HG03175 (cell line): ENCODE data around the gene MISP3.

Source experiments
- ATAC-seq: cut with Tn5 transposase; IDR thresholded peaks from one replicate; pipeline ENCODE4 v1.9.1; 2021; ENCODE audit warnings: mild to moderate bottlenecking, moderate library complexity; ENCODE audit not compliant: unreplicated experiment

Gene MISP3

DNA sequence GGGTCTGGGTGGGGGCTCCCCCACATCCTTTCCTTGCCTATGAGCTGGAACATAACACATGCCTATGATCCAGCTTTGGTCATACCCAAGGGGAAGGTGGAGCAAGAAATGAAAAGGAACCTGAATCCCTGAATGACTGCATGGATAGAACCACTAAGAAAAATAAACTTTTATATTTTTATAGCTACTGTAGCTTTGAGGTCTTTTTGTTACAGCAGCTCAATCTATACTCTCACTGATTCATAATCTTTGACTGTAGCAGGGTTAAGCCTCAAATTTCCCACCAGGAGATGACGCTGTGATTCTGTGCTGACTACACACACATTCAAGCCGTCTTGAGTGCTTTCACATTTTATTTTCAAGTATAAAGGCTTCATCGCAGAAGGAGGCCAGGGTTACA, 19.6 kb upstream of the MISP3 start:
- ATAC-seq: no peak

DNA sequence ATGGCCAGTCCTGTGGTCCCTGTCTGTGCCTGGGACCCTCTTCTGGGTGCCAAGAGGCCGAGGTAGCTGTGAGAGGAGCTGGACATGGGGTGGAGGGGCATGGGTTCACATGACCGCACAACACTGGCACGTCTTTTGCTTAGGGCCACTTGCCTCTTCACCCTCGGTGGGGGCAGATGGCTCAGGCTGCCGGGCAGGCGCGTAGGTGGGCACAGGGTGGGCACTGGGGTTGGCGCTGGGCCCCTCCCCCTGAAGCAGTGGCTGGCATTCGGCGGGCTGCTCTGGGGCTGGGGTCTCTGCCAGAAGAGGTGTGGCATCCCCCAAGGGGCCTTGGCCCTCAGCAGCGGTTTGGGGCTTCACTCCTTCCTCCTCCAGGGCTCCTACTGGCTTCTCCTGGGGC, 19.1 kb upstream of the MISP3 start:
- ATAC-seq: no peak

DNA sequence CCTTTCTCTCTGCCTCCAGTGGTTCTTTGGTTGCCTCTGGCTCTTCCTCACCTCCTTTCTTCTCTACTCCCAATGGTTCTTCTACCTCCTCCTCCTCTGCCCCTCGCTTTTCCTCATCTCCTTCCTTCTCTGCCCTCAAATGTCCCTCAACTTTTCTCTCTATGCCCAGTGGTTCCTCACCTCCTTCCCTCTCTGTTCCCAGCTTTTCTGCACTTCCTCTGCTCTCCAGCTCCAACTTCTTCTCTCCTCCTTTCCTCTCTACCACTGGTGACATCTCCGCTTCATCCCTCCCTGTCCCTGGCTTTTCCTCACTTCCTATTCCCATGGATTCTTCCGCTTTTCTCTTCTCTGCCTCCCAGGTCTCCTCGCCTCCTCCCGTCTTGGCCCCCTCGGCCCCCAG, 18.5 kb upstream of the MISP3 start:
- ATAC-seq: no peak

DNA sequence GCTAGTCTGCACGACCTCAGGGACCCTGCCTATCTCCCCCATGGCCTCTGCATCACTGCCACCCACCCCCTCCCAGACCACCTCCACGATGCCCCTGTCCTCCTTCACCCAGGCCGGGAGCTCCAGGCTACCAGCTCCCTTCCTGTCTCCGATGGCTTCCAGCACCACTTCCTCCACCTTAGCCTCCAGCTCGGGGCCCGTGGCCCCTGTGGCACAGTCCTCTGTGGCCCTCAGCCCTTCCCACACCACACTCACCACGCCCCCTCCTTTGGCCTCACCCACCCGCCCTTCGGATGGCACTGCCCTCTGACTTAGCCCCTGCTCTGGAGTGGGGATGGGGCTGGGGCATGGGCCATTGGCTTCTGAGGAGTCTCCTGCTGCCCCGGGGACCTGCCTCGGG, 17.9 kb upstream of the MISP3 start:
- ATAC-seq: no peak

DNA sequence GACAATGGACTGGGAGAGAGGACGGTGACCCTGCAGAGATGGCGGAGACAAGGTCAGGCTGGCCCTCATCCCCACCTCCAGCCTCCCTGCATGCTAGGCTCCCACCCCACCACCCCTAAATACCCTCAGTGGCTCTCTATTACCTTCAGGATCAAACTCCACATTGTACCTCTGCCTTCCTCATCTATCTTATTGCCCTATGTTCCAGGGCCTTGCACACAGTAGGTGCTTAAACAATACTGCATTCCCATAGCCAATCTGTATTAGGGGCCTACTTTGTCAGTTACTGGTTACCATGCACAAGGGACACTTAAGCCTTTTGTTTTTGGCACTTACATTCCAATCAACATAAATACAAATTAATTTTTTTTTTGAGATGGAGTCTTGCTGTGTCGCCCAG, 17.2 kb upstream of the MISP3 start:
- no peak for ATAC-seq

DNA sequence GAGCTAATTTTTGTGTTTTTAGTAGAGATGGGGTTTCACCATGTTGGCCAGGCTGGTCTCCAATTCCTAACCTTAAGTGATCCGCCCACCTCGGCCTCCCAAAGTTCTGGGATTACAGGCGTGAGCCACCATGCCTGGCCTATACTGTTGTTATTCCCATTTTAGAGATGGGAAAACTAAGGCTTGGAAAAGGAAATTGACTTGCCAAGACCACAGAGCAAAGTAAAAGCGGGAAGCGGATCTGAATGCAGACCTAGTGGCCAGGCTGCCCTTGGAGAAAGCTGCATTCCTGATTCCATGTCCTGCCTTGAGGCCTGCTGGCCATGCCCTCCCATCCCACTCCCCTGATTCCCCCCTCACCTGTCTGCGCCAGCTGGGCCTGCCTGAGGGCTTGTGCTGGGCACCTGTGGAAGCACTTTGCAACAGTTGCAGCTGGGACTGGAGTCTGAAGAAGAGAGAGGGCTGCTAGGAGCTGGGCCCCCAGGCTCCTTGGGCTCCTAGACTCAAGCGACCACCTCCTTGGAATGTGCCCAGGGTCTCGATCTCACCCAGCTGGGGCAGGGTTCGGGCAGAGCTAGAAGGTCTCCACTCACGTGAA, 16.4 kb upstream of the MISP3 start:
- no peak for ATAC-seq

DNA sequence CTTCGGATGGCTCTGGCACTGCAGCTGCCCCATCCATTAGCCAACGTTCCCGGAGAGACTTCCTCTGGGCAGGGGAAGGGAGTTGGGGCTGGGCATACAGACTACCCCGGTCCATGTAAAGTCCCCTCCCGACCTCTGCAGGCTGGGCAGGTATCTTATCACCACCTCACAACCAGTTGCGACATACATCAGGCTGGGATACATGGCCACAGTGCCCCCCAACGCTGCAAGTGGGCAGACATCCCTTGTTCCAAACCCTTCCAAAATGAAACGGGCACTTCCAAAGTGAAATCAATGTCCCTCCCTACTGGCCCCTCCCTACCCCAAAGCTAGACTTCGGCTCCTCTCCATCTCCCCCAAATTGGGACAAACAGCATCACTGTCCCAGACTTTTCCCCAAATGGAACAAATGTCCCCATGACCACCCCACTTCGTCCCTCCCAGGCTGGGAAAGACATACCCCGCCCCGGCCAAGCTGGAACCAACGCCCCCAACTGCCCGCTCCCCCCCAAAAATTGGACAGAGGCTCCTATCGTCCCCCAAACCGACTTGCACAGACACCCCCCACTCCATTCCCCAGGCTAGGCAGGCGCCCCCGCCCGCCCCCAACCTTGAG, 15.7 kb upstream of the MISP3 start:
- no peak for ATAC-seq

DNA sequence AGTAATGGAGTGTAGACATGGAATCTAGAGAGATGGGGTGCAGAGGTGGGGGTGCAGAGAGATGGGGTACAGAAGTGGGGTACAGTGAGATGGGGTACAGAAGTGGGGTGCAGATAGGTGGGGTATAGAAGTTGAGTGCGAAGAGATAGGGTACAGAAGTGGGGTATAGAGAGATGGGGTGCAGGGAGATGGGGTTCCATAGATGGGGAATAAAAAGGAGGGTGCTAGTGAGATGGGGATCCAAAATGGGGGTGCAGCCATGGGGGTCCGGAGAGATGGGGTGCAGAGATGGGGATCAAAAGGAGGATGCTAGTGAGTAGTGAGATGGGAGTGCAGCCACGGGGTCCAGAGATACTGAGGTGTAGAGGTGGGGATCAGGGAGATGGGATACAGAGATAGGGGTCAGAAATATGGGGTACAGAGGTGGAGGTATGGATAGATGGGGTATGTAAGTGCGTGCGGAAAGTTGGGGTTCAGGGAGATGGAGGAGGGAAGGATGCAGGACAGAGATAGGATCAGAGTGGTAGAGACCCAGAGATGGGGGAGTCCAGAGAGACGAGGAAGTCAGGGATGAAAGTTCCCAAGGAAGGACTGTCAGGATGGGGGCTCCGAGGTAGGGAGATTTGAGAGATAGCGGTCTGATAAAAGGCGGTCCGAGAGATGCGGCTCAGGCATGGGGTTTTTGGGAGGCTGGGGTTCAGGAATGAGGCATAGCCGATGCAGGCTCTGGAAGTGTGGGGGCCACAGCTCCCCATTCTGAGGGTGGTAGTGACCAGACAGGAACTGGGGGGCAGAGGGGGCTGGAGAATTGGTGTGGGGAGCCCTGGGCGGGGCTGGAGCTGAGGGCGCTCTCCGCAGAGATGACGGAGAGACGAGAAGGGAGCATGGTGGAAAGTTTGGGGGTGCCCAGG, 14.1 kb upstream of the MISP3 start:
- ATAC-seq: no peak

DNA sequence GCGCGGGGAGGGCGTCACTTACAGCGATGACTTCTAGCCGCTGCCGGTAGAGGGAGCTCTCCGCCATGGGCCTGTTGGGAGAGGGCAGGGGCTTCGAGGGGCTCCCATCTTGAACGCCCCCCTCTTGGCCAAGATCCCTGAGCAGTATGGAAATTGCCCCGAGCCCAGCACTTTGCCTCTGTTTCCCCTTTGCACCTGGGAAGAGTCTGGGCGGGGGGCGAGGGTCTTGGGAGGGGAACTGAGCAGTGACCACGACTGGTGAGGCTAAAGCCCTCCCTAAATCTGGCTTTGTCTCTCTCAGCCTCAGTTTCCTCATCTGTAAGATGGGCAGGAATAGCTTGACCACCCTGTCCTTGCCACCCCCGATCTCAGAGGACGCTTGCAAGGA, 13.5 kb upstream of the MISP3 start:
- no peak for ATAC-seq

DNA sequence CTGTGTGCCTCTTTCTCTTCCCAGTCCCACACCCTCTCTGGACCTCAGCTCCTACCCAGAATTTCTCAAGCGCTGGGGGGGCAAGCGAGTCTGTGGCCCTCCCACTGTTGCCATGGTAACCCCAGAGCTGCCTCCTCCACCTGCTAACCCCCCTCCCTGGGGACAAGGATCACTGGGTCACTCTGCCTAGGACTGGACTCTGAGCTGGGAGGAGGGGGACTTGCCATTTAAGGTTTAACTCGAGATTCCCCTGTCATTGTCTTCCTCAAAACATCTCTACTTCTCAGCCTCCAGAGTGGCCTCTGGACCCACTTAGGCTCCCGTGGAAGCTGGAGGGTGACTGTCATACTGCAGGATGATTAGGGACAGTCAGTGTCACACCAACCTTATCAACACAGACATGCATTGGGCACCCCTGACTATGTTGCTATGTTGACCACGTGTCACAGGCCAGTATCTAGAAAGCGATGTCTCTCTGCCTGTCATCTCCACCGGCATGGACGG, 12.9 kb upstream of the MISP3 start:
- ATAC-seq: no peak

DNA sequence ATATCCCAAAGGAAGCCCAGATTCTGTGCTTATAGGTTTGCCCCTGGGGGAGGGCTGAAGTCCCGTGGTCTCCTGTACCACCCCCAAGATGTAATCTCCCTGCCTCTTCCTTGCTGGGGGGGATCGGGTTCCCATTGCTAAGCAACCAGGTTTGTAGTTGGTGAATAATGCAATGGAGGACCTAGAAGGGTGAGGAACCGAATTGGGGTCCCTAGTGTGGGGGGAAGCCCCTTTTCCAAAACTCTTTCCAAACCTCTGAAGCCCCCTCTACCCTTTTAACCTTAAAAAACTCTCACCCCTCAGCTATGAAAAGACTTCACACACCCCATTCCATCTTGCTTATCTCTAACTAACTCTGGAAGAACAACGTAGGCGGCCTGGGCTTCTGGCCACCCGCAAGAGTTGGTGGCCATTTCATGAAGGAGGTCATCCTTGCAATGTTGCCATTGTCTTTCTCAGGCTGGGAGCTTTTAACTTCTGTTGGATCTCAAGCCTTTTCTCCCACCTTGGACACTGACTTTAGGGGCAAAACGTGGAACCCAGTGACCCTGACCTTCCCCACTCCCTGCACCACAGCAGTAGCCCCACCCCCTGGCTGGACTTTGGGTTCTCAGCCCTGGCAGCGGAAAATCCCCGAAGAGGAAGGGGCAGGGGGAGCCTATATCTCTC, 11.4 kb upstream of the MISP3 start:
- no peak for ATAC-seq

DNA sequence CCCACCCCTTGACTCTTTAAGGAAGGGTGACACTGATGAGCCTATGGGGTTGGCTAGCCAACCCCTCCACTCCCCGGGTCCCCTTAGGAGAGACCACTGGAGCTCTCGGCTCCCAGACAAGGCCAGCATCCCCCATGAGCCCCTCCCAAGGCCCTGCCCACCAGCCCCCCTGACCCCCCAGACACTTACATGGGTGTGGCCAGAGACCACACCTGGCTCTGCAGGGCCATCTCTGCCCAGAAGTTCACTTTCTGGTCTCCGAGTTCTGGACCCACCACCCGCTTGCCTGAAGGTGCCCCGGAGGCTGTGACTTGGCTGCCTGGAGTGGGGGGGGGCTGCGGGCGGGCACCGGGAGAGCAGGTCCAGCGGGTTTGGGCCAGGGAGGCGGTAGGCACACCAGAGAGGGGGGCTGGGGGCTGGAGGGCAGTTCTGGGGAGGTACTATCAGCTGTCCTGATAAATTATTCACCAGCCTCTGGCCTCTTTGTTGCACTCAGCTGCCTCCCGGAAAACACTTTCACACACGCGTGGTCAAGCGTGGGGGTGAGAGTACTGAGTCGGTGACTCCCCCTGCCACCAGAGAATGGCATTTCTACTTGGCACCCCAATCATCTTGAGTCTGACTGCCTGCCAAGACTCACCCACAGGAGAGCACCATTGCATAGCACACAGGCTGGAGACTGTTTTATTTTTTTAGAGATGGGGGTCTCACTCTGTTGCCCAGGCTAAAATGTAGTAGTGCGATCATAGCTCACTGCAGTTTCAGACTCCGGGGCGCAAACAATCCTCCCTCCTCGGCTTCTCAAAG, 10.6 kb upstream of the MISP3 start, which contains the start of gene PALM3:
Gene PALM3, minus strand, starts transcription at position 326 of the 807 bp plus-strand sequence. Its CDS starts 96 bp downstream, at position 230.
- ATAC-seq: no peak

DNA sequence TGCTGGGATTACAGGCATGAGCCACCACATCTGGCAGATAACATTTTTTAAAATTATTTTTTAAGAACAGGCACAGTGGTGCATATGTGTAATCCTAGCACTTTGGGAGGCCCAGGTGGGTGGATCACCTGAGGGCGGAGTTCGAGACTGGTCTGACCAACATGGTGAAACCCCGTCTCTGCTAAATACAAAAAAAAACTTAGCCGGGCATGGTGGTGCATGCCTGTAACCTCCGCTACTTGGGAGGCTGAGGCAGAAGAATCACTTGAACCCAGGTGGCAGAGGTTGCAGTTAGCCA, 10.1 kb upstream of the MISP3 start:
- ATAC-seq: no peak

DNA sequence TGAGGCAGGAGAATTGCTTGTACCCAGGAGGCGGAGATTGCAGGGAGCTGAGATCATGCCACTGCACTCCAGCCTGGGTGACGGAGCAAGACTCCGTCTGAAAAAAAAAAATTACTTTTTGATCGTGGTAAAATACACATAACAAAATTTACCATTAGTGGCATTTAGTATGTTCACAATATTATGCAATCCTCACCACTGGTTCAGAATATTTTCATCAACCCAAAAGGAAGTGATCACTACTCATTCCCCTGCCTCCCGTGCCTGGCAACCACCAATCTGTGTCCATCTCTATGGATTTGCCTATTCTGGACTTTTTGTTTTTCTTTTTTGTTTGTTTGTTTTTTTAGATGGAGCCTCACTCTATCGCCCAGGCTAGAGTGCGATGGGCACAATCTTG, 9.5 kb upstream of the MISP3 start:
- no peak for ATAC-seq

DNA sequence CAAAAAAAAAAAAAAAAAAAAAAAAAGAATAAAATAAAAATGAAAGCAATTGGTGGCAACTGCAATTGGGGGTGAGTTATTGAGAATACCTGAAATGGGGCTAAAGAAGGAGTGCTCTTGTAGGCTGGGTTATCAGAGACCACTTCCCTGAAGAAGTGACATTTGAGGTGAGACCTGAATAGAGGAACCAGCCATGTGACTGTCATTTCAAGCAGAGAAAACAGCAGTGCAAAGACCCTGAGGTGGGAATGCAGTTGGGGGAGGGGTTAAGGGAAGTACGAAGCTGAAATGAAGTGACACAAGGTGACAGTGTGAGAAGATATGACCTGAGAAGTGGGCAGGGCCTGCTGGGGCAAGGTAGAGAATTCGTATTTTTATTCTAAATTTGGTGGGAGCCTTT, 6.5 kb upstream of the MISP3 start:
- ATAC-seq: no peak

DNA sequence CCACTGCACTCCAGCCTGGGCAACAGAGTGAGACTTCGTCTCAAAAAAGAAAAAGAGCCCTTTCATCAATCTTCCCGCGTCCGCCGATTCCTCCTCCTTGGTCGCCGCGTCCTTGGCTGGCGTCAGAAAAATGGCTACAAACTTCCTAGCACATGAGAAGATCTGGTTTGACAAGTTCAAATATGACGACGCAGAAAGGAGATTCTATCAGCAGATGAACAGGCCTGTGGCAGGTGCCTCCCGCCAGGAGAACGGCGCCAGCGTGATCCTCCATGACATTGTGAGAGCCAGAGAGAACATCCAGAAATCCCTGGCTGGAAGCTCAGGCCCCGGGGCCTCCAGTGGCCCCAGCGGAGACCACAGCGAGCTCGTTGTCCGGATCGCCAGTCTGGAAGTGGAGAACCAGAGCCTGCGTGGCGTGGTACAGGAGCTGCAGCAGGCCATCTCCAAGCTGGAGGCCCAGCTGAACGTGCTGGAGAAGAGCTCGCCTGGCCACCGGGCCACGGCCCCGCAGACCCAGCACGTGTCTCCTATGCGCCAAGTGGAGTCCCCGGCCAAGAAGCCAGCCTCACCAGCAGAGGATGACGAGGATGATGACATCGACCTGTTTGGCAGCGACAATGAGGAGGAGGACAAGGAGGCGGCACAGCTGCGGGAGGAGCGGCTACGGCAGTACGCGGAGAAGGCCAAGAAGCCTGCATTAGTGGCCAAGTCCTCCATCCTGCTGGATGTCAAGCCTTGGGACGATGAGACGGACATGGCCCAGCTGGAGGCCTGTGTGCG, 2.1 kb upstream of the MISP3 start:
- no peak for ATAC-seq

DNA sequence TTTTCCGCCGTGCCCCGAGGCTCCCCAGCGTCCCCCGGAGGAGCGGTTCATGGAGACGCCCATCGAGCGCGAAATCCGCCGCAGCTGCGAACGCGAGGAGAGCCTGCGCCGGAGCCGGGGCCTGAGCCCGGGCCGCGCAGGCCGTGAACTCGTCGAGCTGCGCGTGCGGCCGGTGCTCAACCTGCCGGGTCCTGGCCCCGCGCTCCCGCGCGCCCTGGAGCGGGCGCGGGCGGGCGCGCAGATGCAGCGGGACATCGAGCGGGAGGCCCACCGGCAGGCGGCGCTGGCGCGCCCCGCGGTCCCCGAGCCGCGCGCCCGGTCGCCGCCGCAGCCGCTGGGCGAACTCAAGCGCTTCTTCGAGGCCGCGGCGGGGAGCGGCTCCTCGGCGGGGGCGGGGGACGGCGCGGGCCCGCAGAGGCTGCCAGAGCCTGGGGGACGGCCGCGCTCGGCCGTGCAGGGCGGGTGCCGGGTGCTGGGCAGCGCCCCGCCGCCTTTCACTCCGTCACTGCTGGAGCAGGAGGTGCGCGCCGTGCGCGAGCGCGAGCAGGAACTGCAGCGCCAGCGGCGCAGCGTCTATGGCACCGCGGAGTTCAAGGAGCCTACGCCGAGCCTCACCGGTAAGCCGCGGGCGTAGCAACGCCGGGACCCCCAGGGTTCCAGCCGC, 807 bp downstream of the MISP3 start:
- ATAC-seq: no peak

DNA sequence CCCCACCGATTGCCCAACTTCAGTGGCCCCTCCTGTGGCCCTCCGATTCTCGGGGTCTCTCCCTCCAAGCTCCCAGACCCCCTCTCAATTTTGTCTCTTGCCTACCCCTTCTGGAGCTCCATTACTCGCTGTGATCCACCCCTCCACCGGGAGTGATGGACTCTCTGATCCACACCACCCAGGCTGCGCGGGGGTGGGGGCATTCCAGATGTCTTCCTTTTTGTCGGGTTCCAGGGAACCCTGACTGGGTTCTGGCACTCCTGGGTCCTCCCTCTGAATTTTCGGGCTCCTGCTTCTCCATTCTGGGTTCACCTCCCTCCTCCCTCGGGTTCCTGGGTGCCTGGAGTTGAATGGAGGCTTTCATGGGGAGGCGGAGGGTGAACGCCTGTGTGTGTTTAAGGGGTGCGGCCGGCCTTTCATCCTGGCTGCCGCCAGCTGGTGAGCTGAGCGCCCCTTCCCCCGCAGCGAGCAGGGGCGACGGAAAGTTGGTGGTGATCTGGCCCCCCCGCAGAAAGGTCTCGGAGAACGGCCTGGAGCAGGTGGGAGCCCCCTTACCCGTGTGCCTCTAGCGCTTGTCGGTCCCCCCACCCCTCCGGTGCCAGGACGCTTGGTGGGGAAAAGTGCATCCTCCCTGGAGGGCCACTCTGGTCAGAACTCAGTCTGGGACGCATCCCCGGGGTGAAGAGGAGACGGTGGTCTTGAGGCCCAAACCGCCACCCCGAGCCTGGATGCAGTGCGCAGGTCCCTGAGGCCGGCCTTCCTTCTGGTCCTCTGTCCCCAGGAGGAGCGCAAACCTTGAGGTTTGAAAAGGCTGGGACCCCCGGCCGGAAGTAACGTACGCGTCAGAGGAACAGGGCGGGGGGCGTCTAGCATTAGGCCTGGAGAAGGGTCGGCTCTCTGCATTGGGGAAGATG, 1.6 kb downstream of the MISP3 start:
- no peak for ATAC-seq
